H9 (cell line): Measurements from ENCODE around the gene GBA2. TPM values are rescaled to one million over a fixed set of nuclear protein-coding genes. Genes with fewer than 3 reads are reported as not detected.

ENCODE experiments used
- DNase-seq: peaks from one replicate; pipeline ENCODE4 v3.0.0-alpha.2; 2017
- H2AFZ ChIP-seq: one replicate; pipeline ENCODE4 v1.6.1; 2013; ENCODE audit warnings: mild to moderate bottlenecking, low read length, control low read depth, moderate library complexity
- H2AK5ac ChIP-seq: 2 replicates; pipeline ENCODE4 v1.6.1; 2013; ENCODE audit warnings: low read length, control low read depth, mixed read lengths; ENCODE audit not compliant: insufficient read length
- H2BK120ac ChIP-seq: one replicate; pipeline ENCODE4 v1.6.1; 2013; ENCODE audit warnings: low read depth, mild to moderate bottlenecking, low read length, control low read depth, inconsistent platforms; ENCODE audit not compliant: poor library complexity, severe bottlenecking
- H2BK12ac ChIP-seq: 2 replicates; pipeline ENCODE4 v1.6.1; 2013; ENCODE audit warnings: low read length, control low read depth, mixed read lengths, low read depth; ENCODE audit not compliant: insufficient read length
- H2BK15ac ChIP-seq: 2 replicates; pipeline ENCODE4 v1.6.1; 2013; ENCODE audit warnings: low read depth, low read length, control low read depth
- H2BK20ac ChIP-seq: one replicate; pipeline ENCODE4 v1.6.1; 2013; ENCODE audit warnings: low read depth, mild to moderate bottlenecking, low read length, control low read depth, inconsistent platforms; ENCODE audit not compliant: poor library complexity, severe bottlenecking
- H2BK5ac ChIP-seq: 2 replicates; pipeline ENCODE4 v1.6.1; 2013; ENCODE audit warnings: low read length, control low read depth, mixed read lengths; ENCODE audit not compliant: insufficient read length
- H3K14ac ChIP-seq: 2 replicates; pipeline ENCODE4 v1.6.1; 2013; ENCODE audit warnings: low read length, control low read depth; ENCODE audit not compliant: insufficient read depth
- H3K18ac ChIP-seq: 2 replicates; pipeline ENCODE4 v1.6.1; 2013; ENCODE audit warnings: low read depth, mild to moderate bottlenecking, mixed read lengths, low read length, control low read depth; ENCODE audit not compliant: insufficient read length
- H3K23ac ChIP-seq: 2 replicates; pipeline ENCODE4 v1.6.1; 2013; ENCODE audit warnings: low read length, control low read depth, mixed read lengths, low read depth; ENCODE audit not compliant: insufficient read length
- H3K23me2 ChIP-seq: 2 replicates; pipeline ENCODE4 v1.6.1; 2013; ENCODE audit warnings: low read depth, mild to moderate bottlenecking, mixed read lengths, low read length, control low read depth; ENCODE audit not compliant: insufficient read length, poor library complexity, severe bottlenecking
- H3K27ac ChIP-seq: 2 replicates; pipeline ENCODE4 v1.5.1; 2013; ENCODE audit warnings: low read length, control low read depth, mixed read lengths, low read depth; ENCODE audit not compliant: insufficient read length
- H3K27me3 ChIP-seq: 2 replicates; pipeline ENCODE4 v1.6.1; 2013; ENCODE audit warnings: low read length, control low read depth, inconsistent platforms; ENCODE audit not compliant: insufficient read depth
- H3K4ac ChIP-seq: 2 replicates; pipeline ENCODE4 v1.6.1; 2013; ENCODE audit warnings: low read depth, mild to moderate bottlenecking, control low read depth, inconsistent platforms, low read length, moderate library complexity
- H3K4me1 ChIP-seq: 2 replicates; pipeline ENCODE4 v1.6.1; 2013; ENCODE audit warnings: low read length, control low read depth, inconsistent platforms; ENCODE audit not compliant: insufficient read depth
- H3K4me2 ChIP-seq: 2 replicates; pipeline ENCODE4 v1.6.1; 2013; ENCODE audit warnings: low read length, control low read depth, mixed read lengths; ENCODE audit not compliant: insufficient read length, insufficient read depth
- H3K56ac ChIP-seq: 2 replicates; pipeline ENCODE4 v1.6.1; 2013; ENCODE audit warnings: low read depth, mild to moderate bottlenecking, mixed read lengths, low read length, control low read depth; ENCODE audit not compliant: insufficient read length
- H3K79me1 ChIP-seq: 2 replicates; pipeline ENCODE4 v1.6.1; 2013; ENCODE audit warnings: low read depth, mild to moderate bottlenecking, moderate library complexity, low read length, control low read depth, inconsistent platforms; ENCODE audit not compliant: insufficient read depth, poor library complexity, severe bottlenecking
- H3K79me2 ChIP-seq: 2 replicates; pipeline ENCODE4 v1.6.1; 2013; ENCODE audit warnings: low read length, control low read depth, inconsistent platforms; ENCODE audit not compliant: insufficient read depth
- H3K9ac ChIP-seq: 2 replicates; pipeline ENCODE4 v1.6.1; 2013; ENCODE audit warnings: low read length, control low read depth, mixed read lengths; ENCODE audit not compliant: insufficient read length; ENCODE audit errors: extremely low read depth
- H3K9me3 ChIP-seq: one replicate; pipeline ENCODE4 v1.6.1; 2013; ENCODE audit warnings: low read depth, low read length, inconsistent platforms; ENCODE audit not compliant: control insufficient read depth
- H3T11ph ChIP-seq: one replicate; pipeline ENCODE4 v1.6.1; 2013; ENCODE audit warnings: mild to moderate bottlenecking, low read length, control low read depth, inconsistent platforms
- H4K20me1 ChIP-seq: one replicate; pipeline ENCODE4 v1.6.1; 2013; ENCODE audit not compliant: control insufficient read depth, insufficient read length, insufficient read depth
- H4K5ac ChIP-seq: 2 replicates; pipeline ENCODE4 v1.6.1; 2013; ENCODE audit warnings: low read depth, mild to moderate bottlenecking, mixed read lengths, low read length, control low read depth; ENCODE audit not compliant: insufficient read length
- H4K8ac ChIP-seq: replicated peaks from 2 replicates; pipeline ENCODE4 v1.6.1; 2013; ENCODE audit warnings: low read length, control low read depth, mixed read lengths, low read depth; ENCODE audit not compliant: insufficient read length
- H4K91ac ChIP-seq: 2 replicates; pipeline ENCODE4 v1.6.1; 2013; ENCODE audit warnings: low read depth, mild to moderate bottlenecking, moderate library complexity, mixed read lengths, low read length, control low read depth; ENCODE audit not compliant: insufficient read length
- H3K27ac Mint-ChIP-seq, 3 experiments: 2 replicates in 2 of 3; 3 replicates in 1 of 3; pipeline ENCODE4 v1.8.0; 2020 to 2021; ENCODE audit warnings: mixed read lengths in 3 of 3, mild to moderate bottlenecking in 1 of 3, moderate library complexity in 1 of 3
- H3K27me3 Mint-ChIP-seq: 2 replicates; pipeline ENCODE4 v1.8.0; 2021; ENCODE audit warnings: low read depth, mild to moderate bottlenecking, moderate library complexity, mixed read lengths
- H3K36me3 Mint-ChIP-seq, 3 experiments: 2 replicates in 2 of 3; 3 replicates in 1 of 3; pipeline ENCODE4 v1.8.0; 2020 to 2021; ENCODE audit warnings: low read depth in 3 of 3, mixed read lengths in 3 of 3; ENCODE audit not compliant: insufficient read depth in 1 of 3
- H3K4me1 Mint-ChIP-seq, 2 experiments: 2 replicates each; pipeline ENCODE4 v1.8.0; 2020; ENCODE audit warnings: mixed read lengths in 2 of 2
- H3K4me3 Mint-ChIP-seq, 2 experiments: 2 replicates in 1 of 2; 3 replicates in 1 of 2; pipeline ENCODE4 v1.8.0; 2020 to 2021; ENCODE audit warnings: mild to moderate bottlenecking in 2 of 2, mixed read lengths in 2 of 2, moderate library complexity in 1 of 2
- H3K9me3 Mint-ChIP-seq, 2 experiments: 2 replicates in 1 of 2; 3 replicates in 1 of 2; pipeline ENCODE4 v1.8.0; 2020; ENCODE audit warnings: mild to moderate bottlenecking in 2 of 2, mixed read lengths in 2 of 2, moderate library complexity in 1 of 2
- CTCF ChIP-seq: fragments of 200-600 bp; sonication (generic); conservative IDR thresholded peaks from 3 replicates; pipeline ENCODE4 v1.8.0; 2021; ENCODE audit warnings: antibody characterized with exemption, mild to moderate bottlenecking
- WGBS: extraction: QIAGEN DNeasy Blood & Tissue Kit; methylation state at CpG from one replicate; pipeline ENCODE4 v1.1.7; 2013; ENCODE audit warnings: missing lambda C conversion rate, low lambda C conversion rate, mixed read lengths; ENCODE audit not compliant: insufficient read length; ENCODE audit errors: extremely low coverage; 5-methylcytosine and 5-hydroxymethylcytosine counted together
- total RNA-seq: library from RNA; stranded (reverse); gene quantifications from 2 replicates; pipeline ENCODE4 v1.2.1, GENCODE V29; 2021

The GBA2 gene
- total RNA-seq, 1 experiment from 2014 or later = 103 TPM

DNA sequence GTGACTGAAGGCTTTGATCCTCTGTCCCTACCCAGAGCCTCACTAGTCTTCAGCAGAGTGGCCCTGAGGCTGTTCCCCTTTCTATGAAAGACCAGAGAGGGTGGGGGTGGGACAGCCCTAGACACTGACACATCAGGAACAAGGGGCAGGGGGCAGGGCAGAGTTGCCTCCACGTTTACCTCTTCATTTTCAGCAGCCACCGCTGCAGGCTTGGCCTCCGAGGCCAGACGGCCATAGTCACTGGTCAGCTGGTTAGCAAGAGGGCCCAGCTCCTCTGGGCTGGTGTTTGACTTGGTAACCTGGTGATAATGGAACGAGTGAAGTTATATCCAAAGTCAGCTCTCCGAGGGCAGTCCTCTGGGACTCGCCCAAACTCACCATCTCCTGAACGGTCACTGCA is 43.7 kb downstream of the GBA2 start:
- Histone ChIP-seq H2AFZ (no peak overlapping the region), H3K27me3 (no peaks in the 10 kb centered on the region), H2AK5ac (no peak overlapping the region), H2BK20ac (no peak overlapping the region), H4K20me1 (no peaks in the 10 kb centered on the region), H3K4ac (no peak overlapping the region), H3K4me1 (no peaks in the 10 kb centered on the region), H3K9me3 (no peaks in the 10 kb centered on the region), H3K27ac (no peak overlapping the region), H2BK5ac (no peak overlapping the region), H4K8ac (no peak overlapping the region), H3K56ac (no peak overlapping the region), H3K79me2 (no peaks in the 10 kb centered on the region), H3K4me2 (no peak overlapping the region), H3K79me1 (no peaks in the 10 kb centered on the region), H2BK120ac (no peak overlapping the region), H2BK12ac (no peak overlapping the region), H3T11ph (no peak overlapping the region), H2BK15ac (no peak overlapping the region), H3K14ac (no peak overlapping the region), H3K18ac (no peak overlapping the region), H3K9ac (no peak overlapping the region), H3K23ac (no peak overlapping the region), H3K23me2 (no peaks in the 10 kb centered on the region), H4K91ac (no peak overlapping the region), H4K5ac (no peak overlapping the region)
- Mint-ChIP-seq H3K27me3 (no peaks in the 10 kb centered on the region), H3K27ac (no peak overlapping the region; a peak in 1 of 7 replicates), H3K9me3 (no peaks in the 10 kb centered on the region), H3K4me1 (no peaks in the 10 kb centered on the region), H3K4me3 (no peak overlapping the region), H3K36me3 (peaks cover 3 to 56% (median 47%) of the 10 kb centered on the region in 3 experiments)
- no CpG with 5 or more reads among the region's 8 CpGs for WGBS
- TF ChIP-seq CTCF = no peak
- DNase-seq = no peak
